WTC11 (cell line): ENCODE measurements around the gene WNT2. TPM values are rescaled to one million over a fixed set of nuclear protein-coding genes. Genes with fewer than 3 reads are reported as not detected.

Source experiments
- ATAC-seq: fragments of 200-7000 bp; cut with Tn5 transposase; 2 replicates; pipeline ENCODE4 v1.10.0; 2021; ENCODE audit warnings: mild to moderate bottlenecking, moderate library complexity
- CTCF ChIA-PET: fragments of 300-600 bp; sonication (Branson Sonifier 250); formaldehyde crosslinking; loops from one replicate; lab custom pipeline; 2021; ENCODE audit warnings: antibody characterized with exemption; lab: Charles Lee
- POLR2A ChIA-PET: fragments of 350-600 bp; sonication (Branson Sonifier 250); formaldehyde crosslinking; loops from one replicate; lab custom pipeline; 2021; ENCODE audit warnings: antibody characterized with exemption; lab: Charles Lee
- DNase-seq: peaks from one replicate; pipeline ENCODE4 v3.0.0; 2021; ENCODE audit warnings: low spot score
- H3K27ac Mint-ChIP-seq: 2 replicates; pipeline ENCODE4 v1.8.0; 2021; ENCODE audit warnings: mixed read lengths
- H3K27me3 Mint-ChIP-seq: 2 replicates; pipeline ENCODE4 v1.8.0; 2021; ENCODE audit warnings: low read depth, mild to moderate bottlenecking, moderate library complexity, mixed read lengths
- H3K36me3 Mint-ChIP-seq: 2 replicates; pipeline ENCODE4 v1.8.0; 2021; ENCODE audit warnings: mixed read lengths
- H3K4me1 Mint-ChIP-seq: 2 replicates; pipeline ENCODE4 v1.8.0; 2022; ENCODE audit warnings: mixed read lengths
- H3K4me3 Mint-ChIP-seq: 2 replicates; pipeline ENCODE4 v1.8.0; 2021; ENCODE audit warnings: mild to moderate bottlenecking, moderate library complexity, mixed read lengths
- H3K9me3 Mint-ChIP-seq: 2 replicates; pipeline ENCODE4 v1.8.0; 2021; ENCODE audit warnings: mixed read lengths
- CDX4 ChIP-seq: fragments of 250-450 bp; sonication (Bioruptor Pico); IDR thresholded peaks from 2 replicates; pipeline ENCODE4 v1.9.0; 2021; ENCODE audit warnings: moderate library complexity, mild to moderate bottlenecking, inconsistent platforms, borderline replicate concordance
- CREB1 ChIP-seq: sonication (generic); formaldehyde crosslinking; IDR thresholded peaks from 2 replicates; pipeline ENCODE4 v1.8.0; 2023; ENCODE audit warnings: mild to moderate bottlenecking, missing genetic modification reagents
- CTCF ChIP-seq: fragments of 200-600 bp; IDR thresholded peaks from 2 replicates; pipeline ENCODE4 v1.8.0; 2022; ENCODE audit warnings: antibody characterized with exemption
- ERG ChIP-seq: fragments of 250-450 bp; sonication (Bioruptor Pico); IDR thresholded peaks from 2 replicates; pipeline ENCODE4 v1.8.0; 2021; ENCODE audit warnings: mild to moderate bottlenecking
- ETV6 ChIP-seq: sonication (generic); formaldehyde crosslinking; IDR thresholded peaks from 2 replicates; pipeline ENCODE4 v1.8.1; 2022; ENCODE audit warnings: mild to moderate bottlenecking, missing genetic modification reagents
- FOXP1 ChIP-seq: sonication (generic); formaldehyde crosslinking; IDR thresholded peaks from 2 replicates; pipeline ENCODE4 v1.8.0; 2022; ENCODE audit warnings: missing genetic modification reagents, mild to moderate bottlenecking, moderate library complexity, borderline replicate concordance
- GABPB1 ChIP-seq: sonication (generic); formaldehyde crosslinking; IDR thresholded peaks from 2 replicates; pipeline ENCODE4 v1.8.1; 2023; ENCODE audit warnings: mild to moderate bottlenecking, missing genetic modification reagents
- GTF2I ChIP-seq: fragments of 250-450 bp; sonication (Bioruptor Pico); conservative IDR thresholded peaks from 2 replicates; pipeline ENCODE4 v1.4.0; 2021; ENCODE audit warnings: mild to moderate bottlenecking
- HMGXB4 ChIP-seq: sonication (generic); formaldehyde crosslinking; IDR thresholded peaks from 2 replicates; pipeline ENCODE4 v1.8.1; 2023; ENCODE audit warnings: mild to moderate bottlenecking, moderate library complexity, missing genetic modification reagents
- IRF2 ChIP-seq: sonication (generic); formaldehyde crosslinking; IDR thresholded peaks from 2 replicates; pipeline ENCODE4 v1.8.0; 2022; ENCODE audit warnings: low read depth, missing genetic modification reagents, borderline replicate concordance
- MAX ChIP-seq: sonication (generic); formaldehyde crosslinking; IDR thresholded peaks from 2 replicates; pipeline ENCODE4 v1.8.0; 2022; ENCODE audit warnings: mild to moderate bottlenecking, missing genetic modification reagents
- MXD4 ChIP-seq: fragments of 250-450 bp; sonication (Bioruptor Pico); IDR thresholded peaks from 2 replicates; pipeline ENCODE4 v1.8.0; 2021; ENCODE audit warnings: mild to moderate bottlenecking, moderate library complexity, borderline replicate concordance
- NR3C1 ChIP-seq: sonication (generic); formaldehyde crosslinking; conservative IDR thresholded peaks from 2 replicates; pipeline ENCODE4 v1.8.1; 2023; ENCODE audit warnings: low read depth, mild to moderate bottlenecking, missing genetic modification reagents
- RELA ChIP-seq: sonication (generic); formaldehyde crosslinking; IDR thresholded peaks from 2 replicates; pipeline ENCODE4 v1.8.1; 2022; ENCODE audit warnings: missing genetic modification reagents, mild to moderate bottlenecking, borderline replicate concordance
- SP1 ChIP-seq: sonication (generic); formaldehyde crosslinking; conservative IDR thresholded peaks from 2 replicates; pipeline ENCODE4 v1.8.1; 2022; ENCODE audit warnings: missing genetic modification reagents
- TP53 ChIP-seq: sonication (generic); formaldehyde crosslinking; IDR thresholded peaks from 2 replicates; pipeline ENCODE4 v1.8.1; 2023; ENCODE audit warnings: mild to moderate bottlenecking, missing genetic modification reagents
- ZBTB43 ChIP-seq: sonication (generic); formaldehyde crosslinking; IDR thresholded peaks from 2 replicates; pipeline ENCODE4 v1.8.1; 2023; ENCODE audit warnings: mild to moderate bottlenecking, missing genetic modification reagents
- ZNF281 ChIP-seq: sonication (generic); formaldehyde crosslinking; IDR thresholded peaks from 2 replicates; pipeline ENCODE4 v1.8.0; 2023; ENCODE audit warnings: mild to moderate bottlenecking, missing genetic modification reagents
- ZNF317 ChIP-seq: sonication (generic); formaldehyde crosslinking; IDR thresholded peaks from 2 replicates; pipeline ENCODE4 v1.8.1; 2023; ENCODE audit warnings: low read depth, mild to moderate bottlenecking, moderate library complexity, missing genetic modification reagents, borderline replicate concordance
- total RNA-seq: library from RNA; stranded (reverse); gene quantifications from 3 replicates; pipeline ENCODE4 v1.2.3, GENCODE V29; 2021

Gene WNT2
- total RNA-seq, 1 experiment from 2014 or later = not detected

- Mint-ChIP-seq H3K27ac (no peak overlapping the region), H3K36me3 (no peaks in the 10 kb centered on the region), H3K27me3 (no peaks in the 10 kb centered on the region), H3K4me1 (no peaks in the 10 kb centered on the region), H3K9me3 (no peaks in the 10 kb centered on the region), H3K4me3 (no peak overlapping the region)
- no peak for ATAC-seq
- no peak for DNase-seq
- ChIA-PET CTCF (no interaction called here), POLR2A (no interaction called here)
- TF ChIP-seq MXD4 (no peak), ZNF317 (CRISPR knock-in tag) (no peak), CTCF (no peak), MAX (CRISPR knock-in tag) (no peak), HMGXB4 (no peak)
These were observed 37.0 kb downstream of the WNT2 start for GRCh38 chr7:117285826-117286225.

- no peaks in the 10 kb centered on the region for H3K9me3 Mint-ChIP-seq
- no peak overlapping the region for H3K27ac Mint-ChIP-seq
- H3K4me3 Mint-ChIP-seq = no peak overlapping the region
- H3K27me3 Mint-ChIP-seq = no peaks in the 10 kb centered on the region
- ChIA-PET CTCF (interaction anchor here (1.4 kb wide), 1 partner anchor 72 kb away, joined by 6 read pairs; no protein-coding TSS in a partner anchor), POLR2A (no interaction called here)
- TF ChIP-seq GABPB1 (CRISPR knock-in tag) (no peak), SP1 (CRISPR knock-in tag) (no peak), ETV6 (CRISPR knock-in tag) (no peak), CDX4 (no peak), NR3C1 (CRISPR knock-in tag) (no peak), TP53 (no peak), IRF2 (CRISPR knock-in tag) (no peak), RELA (CRISPR knock-in tag) (no peak)
- ATAC-seq (no peak), DNase-seq (no peak)
- no peaks in the 10 kb centered on the region for H3K4me1 Mint-ChIP-seq
- H3K36me3 Mint-ChIP-seq = no peaks in the 10 kb centered on the region
These were observed 38.2 kb downstream of the WNT2 start for GRCh38 chr7:117284692-117285091.

GRCh38 chr7:117283779-117284178, 39.1 kb downstream of the WNT2 start:
- ChIA-PET CTCF (no interaction called here), POLR2A (no interaction called here)
- H3K4me1 Mint-ChIP-seq = no peaks in the 10 kb centered on the region
- no peak for ATAC-seq
- no peak for DNase-seq
- H3K27me3 Mint-ChIP-seq = no peaks in the 10 kb centered on the region
- H3K4me3 Mint-ChIP-seq = no peak overlapping the region
- no peaks in the 10 kb centered on the region for H3K36me3 Mint-ChIP-seq
- no peaks in the 10 kb centered on the region for H3K9me3 Mint-ChIP-seq
- H3K27ac Mint-ChIP-seq = no peak overlapping the region
- TF ChIP-seq ZNF281 (CRISPR knock-in tag) (no peak), CREB1 (CRISPR knock-in tag) (no peak), CTCF (no peak), GTF2I (CRISPR knock-in tag) (no peak), ZBTB43 (no peak), FOXP1 (CRISPR knock-in tag) (no peak), ERG (CRISPR knock-in tag) (no peak), HMGXB4 (no peak)
